ENCODE data around the gene PLEKHB1.

PLEKHB1 gene

GRCh38 chr11:73645972-73646631 lies at the start of gene PLEKHB1:
PLEKHB1 (plus strand) TSS chr11:73646581; CDS start chr11:73646609, 28 bp downstream.
- no peak for DNase-seq

- no peak for DNase-seq
These were observed 48.9 kb upstream of the PLEKHB1 start for GRCh38 chr11:73597336-73597955.

- DNase-seq: peak; percentile 98
These were observed 48.2 kb upstream of the PLEKHB1 start, which contains the start of gene FAM168A for GRCh38 chr11:73597956-73598718. FAM168A (minus strand) TSS chr11:73598112; CDS start chr11:73468474, 129,638 bp downstream.

DNA sequence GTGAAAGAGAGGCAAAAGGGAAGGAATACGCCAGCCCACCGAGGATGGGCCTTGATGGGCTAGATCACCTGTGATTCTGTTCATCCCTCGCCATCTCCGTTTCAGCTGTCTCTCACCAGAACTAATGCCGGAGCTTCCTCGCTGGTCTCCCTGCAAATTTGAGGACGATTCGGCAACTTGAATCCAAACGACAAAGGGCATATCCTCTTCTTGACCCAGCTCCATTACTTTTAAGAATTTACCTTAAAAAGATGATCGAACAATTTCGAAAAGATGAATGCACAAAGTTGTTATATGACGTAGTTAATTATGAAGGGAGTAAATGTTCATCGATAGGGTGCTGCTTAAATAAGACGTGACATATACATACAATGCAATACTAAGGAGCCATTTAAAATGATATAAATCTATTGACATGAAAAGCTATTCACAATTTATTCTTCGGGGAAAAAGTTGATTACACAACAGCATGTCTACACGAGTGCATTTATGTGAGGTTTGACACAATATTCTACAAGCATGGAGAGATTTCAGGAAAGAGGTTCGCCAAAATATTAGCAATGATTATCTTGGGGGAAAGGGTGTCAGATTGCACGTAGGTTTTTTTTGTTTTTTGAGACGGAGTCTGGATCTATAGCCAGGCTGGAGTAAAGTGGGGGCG lies 47.5 kb upstream of the PLEKHB1 start:
- no peak for DNase-seq

DNA sequence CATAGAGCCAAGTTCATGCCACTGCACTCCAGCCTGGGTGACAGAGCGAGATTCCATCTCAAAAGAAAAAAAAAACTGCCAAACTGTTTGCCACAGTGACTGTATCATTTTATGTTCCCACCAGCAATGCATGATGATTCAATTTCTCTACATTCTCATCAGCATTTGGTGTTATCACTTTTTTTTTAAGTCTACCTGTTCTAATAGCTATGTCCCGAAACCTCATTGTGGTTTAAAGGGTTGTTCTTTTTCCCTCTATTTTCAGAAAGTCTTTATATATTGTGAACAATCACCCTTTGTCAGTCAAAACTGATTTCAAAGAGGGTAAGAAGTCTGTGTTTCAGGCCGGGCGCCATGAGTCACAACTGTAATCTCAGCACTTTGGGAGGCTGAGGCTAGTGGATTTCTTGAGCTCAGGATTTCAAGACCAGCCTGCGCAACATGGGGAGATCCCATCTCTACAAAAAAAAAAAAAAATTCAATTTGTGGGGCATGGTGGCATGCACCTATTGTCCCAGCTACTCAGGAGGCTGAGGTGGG lies 33.7 kb upstream of the PLEKHB1 start:
- DNase-seq: no peak

GRCh38 chr11:73614591-73614990 lies 31.8 kb upstream of the PLEKHB1 start:
- no peak for DNase-seq

- no peak for DNase-seq
These were observed 23.3 kb upstream of the PLEKHB1 start for GRCh38 chr11:73622926-73623593.

DNA sequence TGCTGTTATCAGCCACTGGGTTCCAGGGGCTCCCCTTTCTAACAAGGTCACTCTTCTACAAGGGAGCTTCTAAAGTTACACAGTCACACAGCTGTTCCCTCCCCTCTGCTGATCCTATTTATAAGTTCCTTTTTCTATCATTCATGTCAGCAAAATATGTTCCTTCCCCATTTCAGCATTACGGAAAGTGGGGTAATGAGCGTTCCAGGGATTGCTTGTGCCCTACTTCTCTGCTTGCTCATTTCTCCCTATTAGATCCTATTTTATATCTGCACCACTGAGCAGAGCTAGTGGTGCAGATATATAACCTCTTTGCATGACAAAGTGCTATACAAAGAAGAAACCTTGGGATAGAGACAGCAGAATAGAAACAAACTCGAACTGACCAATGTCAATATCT lies 22.7 kb upstream of the PLEKHB1 start:
- DNase-seq: no peak

- peak; percentile 77 for DNase-seq
These were observed 20.6 kb upstream of the PLEKHB1 start for GRCh38 chr11:73625696-73626318.

- DNase-seq: no peak
These were observed 16.5 kb upstream of the PLEKHB1 start for GRCh38 chr11:73629907-73630306.

- DNase-seq: no peak
These were observed 13.4 kb upstream of the PLEKHB1 start for GRCh38 chr11:73632996-73633395.

DNA sequence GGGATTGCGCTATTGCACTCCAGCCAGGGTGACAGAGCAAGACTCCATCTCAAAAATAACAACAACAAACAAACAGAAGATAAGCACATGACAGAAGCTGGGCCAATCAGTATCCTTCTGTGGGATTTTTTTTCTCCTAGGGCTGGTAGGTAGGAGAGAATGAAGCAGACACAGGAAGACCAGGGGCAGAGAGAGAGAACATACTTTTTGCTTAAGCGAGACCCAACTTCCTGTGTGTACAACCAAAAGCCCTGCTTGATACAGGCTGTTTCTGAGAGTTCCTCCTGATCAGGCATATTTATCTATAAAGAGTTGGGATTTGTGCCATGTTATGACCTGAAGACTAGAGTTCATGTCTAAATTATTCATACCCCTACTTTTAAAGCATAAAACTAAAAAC lies 12.4 kb upstream of the PLEKHB1 start:
- DNase-seq: no peak

- DNase-seq: no peak
These were observed 10.7 kb upstream of the PLEKHB1 start for GRCh38 chr11:73635721-73636120.

- no peak for DNase-seq
These were observed 10.1 kb upstream of the PLEKHB1 start for GRCh38 chr11:73636249-73636648.

DNA sequence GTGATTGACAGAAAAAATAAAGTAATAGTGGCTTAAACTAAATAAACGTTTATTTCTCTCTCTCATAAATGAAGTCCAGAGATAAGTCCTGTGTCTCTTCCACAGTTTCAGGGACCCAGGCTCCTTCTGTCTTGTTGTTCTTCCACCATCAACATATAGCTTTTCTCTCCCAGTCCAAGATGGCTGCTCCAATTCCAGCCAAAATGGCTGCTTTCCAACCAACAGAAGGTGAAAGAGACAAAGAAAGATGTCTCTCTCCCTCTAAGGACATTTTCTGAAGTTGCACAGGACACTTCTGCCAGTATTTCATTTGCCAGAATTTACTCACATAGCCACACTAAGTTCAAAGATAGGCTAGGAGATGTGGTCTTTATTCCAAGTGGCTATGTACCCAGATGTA lies 9.4 kb upstream of the PLEKHB1 start:
- DNase-seq: no peak

- no peak for DNase-seq
These were observed 5.8 kb upstream of the PLEKHB1 start for GRCh38 chr11:73640592-73640991.

- DNase-seq: no peak
These were observed 4.7 kb upstream of the PLEKHB1 start for GRCh38 chr11:73641668-73642067.

- DNase-seq: no peak
These were observed 1.0 kb upstream of the PLEKHB1 start for GRCh38 chr11:73645121-73645969.

GRCh38 chr11:73647459-73648100 lies 1.2 kb downstream of the PLEKHB1 start:
- peak; percentile 97 for DNase-seq

- DNase-seq: no peak
These were observed 1.7 kb downstream of the PLEKHB1 start for GRCh38 chr11:73648121-73648520.

All from NCI-H345 (cell line).